GM10248 (cell line): Measurements from ENCODE around the gene MICAL3.
A peak's percentile ranks its signal among the peaks of the same experiment; 100 is the strongest.

Experiments used
- CTCF ChIA-PET: fragments of 300-600 bp; sonication (Branson Sonifier 250); formaldehyde crosslinking; extraction: SDS; loops from one replicate; lab custom pipeline; 2021; ENCODE audit warnings: antibody characterized with exemption; lab: Yijun Ruan, JAX
- POLR2A ChIA-PET: fragments of 350-650 bp; sonication (Branson Sonifier 250); formaldehyde crosslinking; extraction: SDS; loops from one replicate; lab custom pipeline; 2020; ENCODE audit warnings: antibody characterized with exemption; lab: Yijun Ruan, JAX
- DNase-seq: peaks from one replicate; pipeline ENCODE4 v3.0.0; 2012; ENCODE audit errors: extremely low spot score
- TF ChIP-seq, protein P1 (sequence below): IDR thresholded peaks from 2 replicates; pipeline ENCODE4 v1.5.1; 2012; ENCODE audit warnings: mild to moderate bottlenecking, low read depth; ENCODE audit errors: extremely low read depth, missing control alignments, control extremely low read depth

MICAL3 gene

DNA sequence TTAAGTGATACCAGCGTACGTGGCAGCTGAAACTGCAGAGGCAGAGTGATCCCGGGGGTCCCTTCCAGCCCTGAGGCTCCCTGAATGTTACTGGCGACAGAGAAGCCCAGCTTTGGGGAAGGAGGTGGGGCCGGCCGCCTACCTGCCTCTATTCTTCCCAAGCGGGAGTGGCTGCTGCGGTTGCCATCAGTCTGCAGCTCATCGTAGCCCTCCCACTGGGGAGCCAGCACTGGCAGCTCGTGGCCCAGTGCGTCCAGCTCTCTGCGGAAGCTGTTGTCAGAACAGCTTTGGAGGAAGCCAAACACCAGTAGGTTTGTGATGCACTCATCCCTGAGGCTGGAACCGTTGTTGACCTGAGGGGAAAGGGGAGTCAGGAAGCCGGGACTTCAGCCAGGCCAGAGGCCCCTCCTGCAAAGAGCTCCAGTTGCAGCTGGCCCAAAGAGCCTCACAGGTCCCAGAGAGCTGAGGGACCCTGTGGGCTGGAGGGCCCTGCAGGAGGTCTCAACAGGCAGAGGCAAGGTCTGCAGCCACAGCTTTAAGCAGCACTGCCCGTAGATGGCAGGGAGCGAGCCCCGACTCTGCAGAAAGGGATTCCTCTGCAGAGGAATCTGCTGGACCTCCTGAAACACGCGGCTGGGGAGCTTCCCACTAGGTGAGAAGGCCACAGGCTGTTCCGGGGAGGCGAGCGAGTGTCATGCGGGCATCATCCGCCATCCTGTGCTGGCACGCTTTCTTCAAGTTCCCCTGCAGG, 280.5 kb downstream of the MICAL3 start:
- ChIA-PET CTCF (interaction anchor here (0.8 to 8.4 kb wide), 20 partner anchors 8 to 333 kb away, joined by 3 to 72 read pairs (median 24); partner anchors contain the start of genes BID and PEX26), POLR2A (no interaction called here)
- DNase-seq: no peak
- TF ChIP-seq, protein P1, sequence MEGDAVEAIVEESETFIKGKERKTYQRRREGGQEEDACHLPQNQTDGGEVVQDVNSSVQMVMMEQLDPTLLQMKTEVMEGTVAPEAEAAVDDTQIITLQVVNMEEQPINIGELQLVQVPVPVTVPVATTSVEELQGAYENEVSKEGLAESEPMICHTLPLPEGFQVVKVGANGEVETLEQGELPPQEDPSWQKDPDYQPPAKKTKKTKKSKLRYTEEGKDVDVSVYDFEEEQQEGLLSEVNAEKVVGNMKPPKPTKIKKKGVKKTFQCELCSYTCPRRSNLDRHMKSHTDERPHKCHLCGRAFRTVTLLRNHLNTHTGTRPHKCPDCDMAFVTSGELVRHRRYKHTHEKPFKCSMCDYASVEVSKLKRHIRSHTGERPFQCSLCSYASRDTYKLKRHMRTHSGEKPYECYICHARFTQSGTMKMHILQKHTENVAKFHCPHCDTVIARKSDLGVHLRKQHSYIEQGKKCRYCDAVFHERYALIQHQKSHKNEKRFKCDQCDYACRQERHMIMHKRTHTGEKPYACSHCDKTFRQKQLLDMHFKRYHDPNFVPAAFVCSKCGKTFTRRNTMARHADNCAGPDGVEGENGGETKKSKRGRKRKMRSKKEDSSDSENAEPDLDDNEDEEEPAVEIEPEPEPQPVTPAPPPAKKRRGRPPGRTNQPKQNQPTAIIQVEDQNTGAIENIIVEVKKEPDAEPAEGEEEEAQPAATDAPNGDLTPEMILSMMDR: no peak

DNA sequence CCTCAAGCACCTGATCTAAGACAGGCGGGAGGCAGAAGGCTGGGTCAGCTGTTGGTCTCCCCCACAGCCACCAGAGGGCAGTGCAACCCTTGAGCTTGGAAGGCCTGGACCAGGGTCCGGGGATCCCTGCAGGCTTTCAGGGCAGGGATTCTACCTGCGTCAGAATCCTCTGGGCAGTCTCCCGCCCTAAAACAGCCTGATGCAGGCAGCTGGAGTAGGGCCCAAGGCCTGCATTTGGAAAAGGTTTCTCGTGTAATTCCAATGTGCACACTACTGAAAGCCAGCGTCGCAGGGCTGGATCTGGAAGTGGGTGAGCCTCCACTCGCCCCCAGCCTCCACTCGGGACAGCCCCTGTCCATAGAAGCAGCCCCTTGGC, 281.8 kb downstream of the MICAL3 start:
- ChIA-PET CTCF (interaction anchor here (0.6 to 8.4 kb wide), 40 partner anchors 8 to 374 kb away, joined by 3 to 72 read pairs (median 6); partner anchors contain the start of genes BID, MICAL3 and PEX26), POLR2A (interaction anchor here (0.6 kb wide), 1 partner anchor 353 kb away, joined by 3 read pairs; no protein-coding TSS in a partner anchor)
- DNase-seq: peak; percentile 92

DNA sequence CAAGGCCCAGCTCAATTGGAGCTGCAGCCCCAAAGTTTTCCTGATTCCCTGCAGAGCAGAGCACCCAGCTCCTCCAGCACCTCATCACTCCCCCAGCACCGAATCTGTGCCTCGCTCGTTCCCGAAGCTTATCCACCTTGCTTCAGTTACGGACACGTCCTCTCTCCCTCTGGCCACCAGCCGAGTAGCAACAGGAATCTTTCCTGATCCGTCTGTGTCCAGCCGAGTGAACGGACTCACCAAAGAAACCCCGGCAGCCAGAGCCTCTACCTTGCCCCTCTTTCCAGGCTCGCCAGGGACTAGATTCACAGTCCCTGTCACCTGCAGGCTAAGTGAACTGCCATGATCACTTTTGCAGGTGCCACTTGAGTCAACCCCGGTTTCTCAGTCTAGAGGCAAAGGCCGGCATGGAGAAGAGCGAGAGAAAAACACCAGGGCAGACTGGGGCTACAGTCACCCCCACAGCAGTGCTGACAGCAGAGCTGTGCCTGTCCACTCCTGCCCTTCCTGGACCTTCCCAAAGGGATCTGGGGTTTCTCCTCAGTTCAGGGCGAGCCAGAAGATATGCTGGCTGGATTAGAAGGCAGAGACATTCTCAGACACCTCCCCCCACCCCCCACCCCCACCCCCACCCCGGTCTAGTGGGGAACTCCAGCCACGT, 282.4 kb downstream of the MICAL3 start:
- POLR2A ChIA-PET: interaction anchor here (0.5 to 0.6 kb wide), 3 partner anchors 53 to 353 kb away, joined by 3 to 4 read pairs (median 3); no protein-coding TSS in a partner anchor
- CTCF ChIA-PET: interaction anchor here (0.6 to 8.4 kb wide), 37 partner anchors 8 to 375 kb away, joined by 3 to 72 read pairs (median 6); partner anchors contain the start of genes BID, MICAL3 and PEX26
- TF ChIP-seq, protein P1: no peak
- no peak for DNase-seq

More for the DNA sequence above, 281.8 kb downstream of the MICAL3 start:
- TF ChIP-seq, protein P1: peak; percentile 87

DNA sequence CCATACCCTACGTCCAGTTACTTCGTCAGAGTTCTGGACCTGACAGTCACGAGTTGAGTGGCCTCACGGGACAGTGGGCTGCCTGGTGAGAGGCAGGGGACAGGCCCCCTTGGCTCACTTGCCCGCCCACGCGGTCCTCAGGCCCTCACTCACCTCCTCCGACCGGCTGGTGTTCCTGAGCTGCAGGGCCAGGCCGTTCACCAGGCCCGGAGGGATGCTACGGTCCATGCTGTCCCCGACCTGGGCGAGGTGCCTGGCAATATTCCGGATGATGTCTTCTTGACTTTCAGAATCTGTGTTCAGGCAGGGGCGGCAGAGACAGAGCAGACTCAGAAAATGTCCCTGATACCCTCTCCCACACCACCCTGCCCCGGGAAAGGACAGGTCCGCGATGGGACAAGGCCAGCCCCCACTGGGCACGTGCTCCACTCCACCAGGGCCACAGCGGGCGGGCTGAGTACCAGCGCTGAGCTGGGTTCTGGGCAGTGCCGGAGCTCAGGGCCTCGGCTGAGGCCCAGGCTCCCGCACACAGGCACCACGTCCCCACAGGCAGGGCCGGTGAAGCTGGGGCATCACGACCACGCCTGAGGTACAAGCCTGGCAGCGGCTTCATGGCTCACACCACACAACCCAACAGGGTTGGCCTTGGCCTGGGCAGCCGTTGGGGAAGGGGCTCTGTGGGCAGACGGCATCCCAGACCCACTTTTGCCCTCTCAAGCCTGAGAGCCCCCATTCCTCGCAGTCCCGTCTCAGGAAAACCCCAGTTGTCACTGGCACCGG, 285.0 kb downstream of the MICAL3 start:
- ChIA-PET POLR2A (no interaction called here), CTCF (interaction anchor here (1.0 to 8.4 kb wide), 5 partner anchors 29 to 338 kb away, joined by 3 to 66 read pairs (median 30); partner anchors contain the start of genes BID and PEX26)
- TF ChIP-seq, protein P1: no peak
- no peak for DNase-seq

DNA sequence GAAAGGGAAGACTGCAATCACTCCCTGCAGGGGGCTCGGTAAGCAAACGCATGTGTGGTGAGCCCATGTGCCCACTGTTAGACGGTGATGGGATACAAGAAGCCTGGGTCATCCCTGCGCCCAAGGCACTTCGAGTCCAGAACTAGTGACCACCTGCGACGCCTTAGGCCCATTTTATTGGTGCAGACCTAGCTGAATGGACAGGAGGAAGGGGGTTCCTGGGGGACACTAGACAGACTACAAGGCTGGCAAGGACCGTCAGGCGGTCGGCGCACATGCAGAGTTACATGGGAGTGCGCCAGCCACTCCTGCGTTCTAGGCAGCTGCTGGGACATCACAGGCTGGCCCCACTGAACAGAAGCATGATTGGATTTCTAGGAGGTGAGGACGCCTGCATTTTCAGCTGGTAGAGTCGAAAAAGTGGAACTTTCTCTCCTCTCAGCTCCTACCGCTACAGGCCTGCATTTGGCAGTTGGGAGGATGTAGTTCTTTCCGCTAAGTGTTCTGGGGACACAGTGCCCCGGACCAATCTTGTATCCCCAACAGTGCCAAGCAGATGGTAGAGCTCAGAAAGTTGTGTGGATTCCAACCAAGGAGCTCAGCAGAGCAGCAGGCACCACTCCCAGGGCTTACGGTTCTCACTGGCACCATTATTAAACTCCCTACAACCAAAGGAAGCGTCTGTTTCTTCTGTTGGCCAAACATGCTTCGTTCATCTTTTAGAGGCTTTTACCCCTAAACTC, 285.8 kb downstream of the MICAL3 start:
- TF ChIP-seq, protein P1: no peak
- no peak for DNase-seq
- ChIA-PET POLR2A (no interaction called here), CTCF (interaction anchor here (1.0 to 8.4 kb wide), 5 partner anchors 7 to 339 kb away, joined by 3 to 66 read pairs (median 7); partner anchors contain the start of genes BID and PEX26)
